C4-2B (cell line): ENCODE measurements around the gene NDUFB7.

Source experiments
- CTCF ChIP-seq: fragments of 450-650 bp; conservative IDR thresholded peaks from 2 replicates; pipeline ENCODE4 v1.5.1; 2017; ENCODE audit warnings: mild to moderate bottlenecking
- ZFX ChIP-seq: fragments of 450-650 bp; IDR thresholded peaks from 2 replicates; pipeline ENCODE4 v1.6.1; 2017

- TF ChIP-seq CTCF (no peak), ZFX (no peak)
Observed at GRCh38 chr19:14575428-14575980, 3.6 kb upstream of the NDUFB7 start.
